AG04450 (cell line): ENCODE data around the gene TPD52L1. TPM values are rescaled to one million over a fixed set of nuclear protein-coding genes. Genes with fewer than 3 reads are reported as not detected.

Source experiments
- CTCF ChIA-PET: fragments of 300-600, 350-600 bp; formaldehyde crosslinking; extraction: SDS; loops from one replicate; lab custom pipeline; 2022; ENCODE audit warnings: antibody characterized with exemption, inconsistent platforms; lab: Charles Lee
- POLR2A ChIA-PET: fragments of 350-600 bp; formaldehyde crosslinking; extraction: SDS; loops from one replicate; lab custom pipeline; 2021; ENCODE audit warnings: antibody characterized with exemption, inconsistent platforms; lab: Yijun Ruan, JAX
- DNase-seq: peaks from one replicate; pipeline ENCODE4 v3.0.0-alpha.2; 2011; ENCODE audit warnings: low read depth, low spot score
- H3K27ac ChIP-seq: one replicate; pipeline ENCODE4 v1.5.1; 2012; ENCODE audit warnings: low read depth, low read length, control low read depth
- H3K27me3 ChIP-seq: one replicate; pipeline ENCODE4 v1.6.0; 2012; ENCODE audit warnings: low read length; ENCODE audit not compliant: control insufficient read depth, insufficient read depth
- H3K4me3 ChIP-seq: 2 replicates; pipeline ENCODE4 v1.5.1; 2011; ENCODE audit warnings: mild to moderate bottlenecking, low read depth, low read length, control low read depth
- H3K9me3 ChIP-seq: 2 replicates; pipeline ENCODE4 v1.5.1; 2012; ENCODE audit warnings: low read length; ENCODE audit not compliant: control insufficient read depth, insufficient read depth
- CTCF ChIP-seq: IDR thresholded peaks from 2 replicates; pipeline ENCODE4 v1.5.1; 2011; ENCODE audit warnings: low read depth, low read length, control low read depth, inconsistent platforms
- polyA plus RNA-seq: library from polyadenylated mRNA; depleted of rRNA; stranded (reverse); fragments of >200 nt; gene quantifications from 2 replicates; pipeline ENCODE4 v1.2.3, GENCODE V29; 2011

The TPD52L1 gene
- polyA plus RNA-seq, 1 experiment = 11.1 TPM

GRCh38 chr6:125232466-125232865, 78.9 kb downstream of the TPD52L1 start:
- DNase-seq = no peak
- Histone ChIP-seq H3K4me3 (no peak overlapping the region), H3K27ac (no peak overlapping the region), H3K9me3 (no peaks in the 10 kb centered on the region), H3K27me3 (no peaks in the 10 kb centered on the region)
- ChIA-PET CTCF (no interaction called here), POLR2A (no interaction called here)
- TF ChIP-seq CTCF = no peak

GRCh38 chr6:125233202-125233601, 79.6 kb downstream of the TPD52L1 start:
- ChIA-PET POLR2A (no interaction called here), CTCF (interaction anchor here (1.4 kb wide), 1 partner anchor 41 kb away, joined by 4 read pairs; no protein-coding TSS in a partner anchor)

GRCh38 chr6:125236536-125237327, 83.2 kb downstream of the TPD52L1 start:
- no peak overlapping the region for H3K4me3 ChIP-seq
- no peak for TF ChIP-seq CTCF
- H3K27ac ChIP-seq = no peak overlapping the region
- H3K9me3 ChIP-seq = no peaks in the 10 kb centered on the region
- CTCF ChIA-PET = interaction anchor here (1.5 kb wide), 1 partner anchor 45 kb away, joined by 3 read pairs; no protein-coding TSS in a partner anchor
- POLR2A ChIA-PET = interaction anchor here (0.6 kb wide), 1 partner anchor 86 kb away, joined by 3 read pairs; no protein-coding TSS in a partner anchor
- H3K27me3 ChIP-seq = no peaks in the 10 kb centered on the region
- no peak for DNase-seq

More at GRCh38 chr6:125233202-125233601, 79.6 kb downstream of the TPD52L1 start:
- no peak overlapping the region for H3K4me3 ChIP-seq
- H3K27me3 ChIP-seq = no peaks in the 10 kb centered on the region
- H3K27ac ChIP-seq = no peak overlapping the region
- H3K9me3 ChIP-seq = no peaks in the 10 kb centered on the region
- no peak for DNase-seq
- no peak for TF ChIP-seq CTCF

- Histone ChIP-seq H3K27ac (no peak overlapping the region), H3K9me3 (no peaks in the 10 kb centered on the region), H3K4me3 (no peak overlapping the region), H3K27me3 (no peaks in the 10 kb centered on the region)
- no peak for DNase-seq
- ChIA-PET POLR2A (no interaction called here), CTCF (no interaction called here)
- TF ChIP-seq CTCF = no peak
These were observed 84.2 kb downstream of the TPD52L1 start for GRCh38 chr6:125237764-125238163.

GRCh38 chr6:125245109-125245508, 91.5 kb downstream of the TPD52L1 start:
- no peak for DNase-seq
- H3K4me3 ChIP-seq = no peak overlapping the region
- no peaks in the 10 kb centered on the region for H3K9me3 ChIP-seq
- no peak overlapping the region for H3K27ac ChIP-seq
- ChIA-PET CTCF (no interaction called here), POLR2A (no interaction called here)
- H3K27me3 ChIP-seq = no peaks in the 10 kb centered on the region
- no peak for TF ChIP-seq CTCF
